K562 (cell line): Measurements from ENCODE around the gene PCDH9. TPM values are rescaled to one million over a fixed set of nuclear protein-coding genes. Genes with fewer than 3 reads are reported as not detected.

ENCODE experiments used
- ATAC-seq: fragments of 200-7000 bp; cut with Tn5 transposase; 3 replicates; pipeline ENCODE4 v1.9.1; 2020; ENCODE audit warnings: moderate library complexity
- BruUV-seq: library from RNA; stranded (reverse); fragments of 400-500 nt; replicated peaks from 2 replicates; lab custom pipeline; 2021; lab: Mats Ljungman, UMichigan
- CTCF ChIA-PET: fragments of 300-600 bp; formaldehyde crosslinking; extraction: SDS; loops from one replicate; lab custom pipeline; 2021; ENCODE audit warnings: low intra/inter-chr PET ratio; lab: Yijun Ruan, JAX
- POLR2A ChIA-PET: fragments of 300-600, 350-650 bp; sonication (Branson Sonifier 250); formaldehyde crosslinking; extraction: SDS; loops from one replicate; lab custom pipeline; 2021; ENCODE audit warnings: antibody characterized with exemption, inconsistent platforms; lab: Yijun Ruan, JAX
- DNase-seq, 4 experiments: peaks; one replicate each; pipeline versions ENCODE4 v3.0.0 to v3.0.0-alpha.2; 2011 to 2018; ENCODE audit warnings: low spot score in 3 of 4, mixed read lengths in 3 of 4; ENCODE audit errors: extremely low read depth in 1 of 4
- FAIRE-seq: peaks from 2 replicates; lab custom pipeline; 2011; peaks lifted over from hg19 to GRCh38; lab: Jason Lieb, UNC
- H2AFZ ChIP-seq: 2 replicates; pipeline ENCODE4 v1.6.0; 2011; ENCODE audit warnings: low read depth, low read length, control low read depth, inconsistent platforms
- H3K27ac ChIP-seq: fragments of 200-600 bp; 3 replicates; pipeline ENCODE4 v1.8.0; 2011; ENCODE audit warnings: low read depth, mild to moderate bottlenecking, control low read depth, inconsistent platforms, low read length, moderate library complexity, mixed read lengths; ENCODE audit errors: extremely low read depth
- H3K27me3 ChIP-seq, 2 experiments: fragments of 300-600 bp in 1 of 2; 2 replicates in 1 of 2; 3 replicates in 1 of 2; pipeline versions ENCODE4 v1.6.0 to v1.8.0; 2011; ENCODE audit warnings: inconsistent platforms in 2 of 2, low read length in 2 of 2, mild to moderate bottlenecking in 1 of 2, mixed read lengths in 1 of 2, moderate library complexity in 1 of 2; ENCODE audit not compliant: control insufficient read depth in 2 of 2, insufficient read depth in 2 of 2
- H3K36me3 ChIP-seq: fragments of 300-600 bp; 3 replicates; pipeline ENCODE4 v1.8.0; 2011; ENCODE audit warnings: mild to moderate bottlenecking, low read length, inconsistent platforms; ENCODE audit not compliant: control insufficient read depth, insufficient read depth
- H3K4me1 ChIP-seq, 2 experiments: fragments of 200-600 bp in 1 of 2; replicated peaks in 1 of 2; 2 replicates in 1 of 2; 3 replicates in 1 of 2; pipeline versions ENCODE4 v1.5.1 to v1.8.0; 2011; ENCODE audit warnings: inconsistent platforms in 2 of 2, low read length in 2 of 2, mild to moderate bottlenecking in 1 of 2, mixed read lengths in 1 of 2, moderate library complexity in 1 of 2; ENCODE audit not compliant: control insufficient read depth in 2 of 2, insufficient read depth in 2 of 2
- H3K4me2 ChIP-seq: 2 replicates; pipeline ENCODE4 v1.6.1; 2011; ENCODE audit warnings: low read length, control low read depth, inconsistent platforms, mixed read lengths; ENCODE audit not compliant: insufficient read depth
- H3K4me3 ChIP-seq: fragments of 200-600 bp; sonication (generic), shearing (Covaris generic); 2 replicates; pipeline ENCODE4 v1.5.1; 2016; ENCODE audit warnings: control low read depth, inconsistent platforms
- H3K79me2 ChIP-seq: fragments of 200-600 bp; 3 replicates; pipeline ENCODE4 v1.8.0; 2011; ENCODE audit warnings: low read length, inconsistent platforms; ENCODE audit not compliant: control insufficient read depth, insufficient read depth
- H3K9ac ChIP-seq, 2 experiments: 2 replicates each; pipeline versions ENCODE4 v1.6.0 to v1.6.1; 2011; ENCODE audit warnings: low read depth in 2 of 2, low read length in 2 of 2, control low read depth in 1 of 2, inconsistent platforms in 1 of 2, mild to moderate bottlenecking in 1 of 2, mixed read lengths in 1 of 2; ENCODE audit not compliant: insufficient read depth in 1 of 2
- H3K9me1 ChIP-seq: one replicate; pipeline ENCODE4 v1.6.0; 2011; ENCODE audit warnings: inconsistent platforms, mild to moderate bottlenecking, low read length, moderate library complexity; ENCODE audit not compliant: control insufficient read depth, insufficient read depth
- H3K9me3 ChIP-seq: replicated peaks from 2 replicates; pipeline ENCODE4 v1.5.1; 2011; ENCODE audit warnings: low read depth, low read length, inconsistent platforms; ENCODE audit not compliant: control insufficient read depth, insufficient read depth
- H4K20me1 ChIP-seq: replicated peaks from 2 replicates; pipeline ENCODE4 v1.6.1; 2011; ENCODE audit warnings: low read length, inconsistent platforms, mixed read lengths; ENCODE audit not compliant: control insufficient read depth, insufficient read depth
- ARID3A ChIP-seq: IDR thresholded peaks from 2 replicates; pipeline ENCODE4 v1.6.1; 2012; ENCODE audit warnings: low read depth, low read length, improper control_type of control experiment, borderline replicate concordance
- ATF2 ChIP-seq: sonication (generic); formaldehyde crosslinking; IDR thresholded peaks from 2 replicates; pipeline ENCODE4 v1.8.1; 2022; ENCODE audit warnings: missing genetic modification reagents
- ILF3 ChIP-seq: fragments of 450-650 bp; IDR thresholded peaks from 2 replicates; pipeline ENCODE4 v1.6.1; 2018; ENCODE audit warnings: antibody characterized with exemption, mild to moderate bottlenecking, moderate library complexity, borderline replicate concordance
- MIER1 ChIP-seq: fragments of 450-650 bp; IDR thresholded peaks from 2 replicates; pipeline ENCODE4 v1.6.1; 2016; ENCODE audit warnings: antibody characterized with exemption, mild to moderate bottlenecking, low read depth
- NR2C1 ChIP-seq, 2 experiments: fragments of 450-650 bp; IDR thresholded peaks; 2 replicates each; pipeline ENCODE4 v1.6.1; 2017; ENCODE audit warnings: mild to moderate bottlenecking in 2 of 2, antibody characterized with exemption in 1 of 2, inconsistent platforms in 1 of 2, missing compliant biosample characterization in 1 of 2, missing genetic modification characterization in 1 of 2
- NRF1 ChIP-seq, 2 experiments: fragments of 450-650 bp; IDR thresholded peaks in 1 of 2; conservative IDR thresholded peaks in 1 of 2; 2 replicates each; pipeline ENCODE4 v1.6.1; 2014; ENCODE audit warnings: mild to moderate bottlenecking in 2 of 2
- PHB ChIP-seq: fragments of 250-450 bp; sonication (Bioruptor Pico); IDR thresholded peaks from 2 replicates; pipeline ENCODE4 v1.5.0; 2021
- POLR2A ChIP-seq: fragments of 450-650 bp; conservative IDR thresholded peaks from 2 replicates; pipeline ENCODE4 v1.6.1; 2016
- PRPF4 ChIP-seq: fragments of 200-400 bp; formaldehyde crosslinking; IDR thresholded peaks from one replicate; pipeline ENCODE4 v1.6.1; 2017; ENCODE audit warnings: low read length, low read depth, mild to moderate bottlenecking; ENCODE audit not compliant: insufficient read depth, poor library complexity, severe bottlenecking
- PYGO2 ChIP-seq: fragments of 450-650 bp; IDR thresholded peaks from 2 replicates; pipeline ENCODE4 v1.6.1; 2016; ENCODE audit warnings: mild to moderate bottlenecking, missing genetic modification characterization, moderate library complexity, missing compliant biosample characterization
- RBBP5 ChIP-seq: fragments of 200-600 bp; sonication (generic); IDR thresholded peaks from 2 replicates; pipeline ENCODE4 v1.6.1; 2012; ENCODE audit warnings: borderline replicate concordance, mild to moderate bottlenecking, low read length, control low read depth, inconsistent platforms; ENCODE audit not compliant: insufficient read depth, poor library complexity, severe bottlenecking
- SAP30 ChIP-seq: fragments of 200-600 bp; sonication (generic); IDR thresholded peaks from 2 replicates; pipeline ENCODE4 v1.6.1; 2012; ENCODE audit warnings: borderline replicate concordance, low read depth, mild to moderate bottlenecking, moderate library complexity, low read length, control low read depth, inconsistent platforms; ENCODE audit not compliant: insufficient read depth, poor library complexity, severe bottlenecking
- SIN3A ChIP-seq, 2 experiments: fragments of 150-350 bp in 1 of 2; IDR thresholded peaks; 2 replicates each; pipeline ENCODE4 v1.6.1; 2011 to 2016; ENCODE audit warnings: borderline replicate concordance in 2 of 2, low read depth in 2 of 2, low read length in 2 of 2, mild to moderate bottlenecking in 2 of 2, moderate library complexity in 2 of 2; ENCODE audit not compliant: control insufficient read depth in 1 of 2
- ZBTB8A ChIP-seq: fragments of 450-650 bp; IDR thresholded peaks from 2 replicates; pipeline ENCODE4 v1.6.1; 2018; ENCODE audit warnings: mild to moderate bottlenecking, moderate library complexity; ENCODE audit not compliant: partially characterized antibody
- WGBS: fragments of 100-300 bp; shearing (Covaris generic); methylation state at CpG from one replicate; pipeline ENCODE4 v1.1.6; 2016; ENCODE audit warnings: low coverage, mixed read lengths; ENCODE audit not compliant: insufficient coverage; ENCODE audit errors: missing lambda C conversion rate; 5-methylcytosine and 5-hydroxymethylcytosine counted together
- in situ Hi-C: fragments of 300-500 bp; cut with MboI; formaldehyde crosslinking; loops from 4 replicates; pipeline ENCODE4 v1.15.0; 2018; ENCODE audit warnings: inconsistent platforms, mixed read lengths
- intact Hi-C: fragments of 100-400 bp; cut with micrococcal nuclease; formaldehyde crosslinking; loops from 2 replicates; pipeline ENCODE4 v1.14.2; 2022
- polyA plus RNA-seq, 8 experiments: library from polyadenylated mRNA; depleted of rRNA in 4 of 8; stranded (reverse) in 5 of 8; unstranded in 3 of 8; fragments of >200 nt; fragmentation: Nextera tagmentation in 2 of 8; fragmentation: Illumina TruSeq in 1 of 8; extraction: Ambion mirVana in 2 of 8; extraction: Trizol in 1 of 8; gene quantifications; 2 replicates each; pipeline versions ENCODE4 v1.2.1 to v1.2.3, GENCODE V29; 2011 to 2014; ENCODE audit warnings: inconsistent platforms in 1 of 8, missing spikeins in 1 of 8
- total RNA-seq, 7 experiments: library from RNA; depleted of rRNA in 6 of 7; stranded (reverse); fragments of >200 nt in 6 of 7; fragmentation: Illumina TruSeq in 2 of 7; extraction: Trizol in 2 of 7; gene quantifications; 2 replicates each; pipeline versions ENCODE4 v1.2.1 to v1.2.3, GENCODE V29; 2011 to 2021; ENCODE audit warnings: low replicate concordance in 1 of 7
- TF ChIP-seq, protein P1 (sequence below): sonication (generic); formaldehyde crosslinking; IDR thresholded peaks from 2 replicates; pipeline ENCODE4 v1.8.1; 2023; ENCODE audit warnings: mild to moderate bottlenecking, missing genetic modification reagents, moderate library complexity
- TF ChIP-seq, protein P2 (sequence below): fragments of 450-650 bp; IDR thresholded peaks from 2 replicates; pipeline ENCODE4 v1.6.1; 2016; ENCODE audit warnings: antibody characterized with exemption

The PCDH9 gene
- total and polyA plus RNA-seq, 9 of the 15 experiments (the other 6 are each of a cell fraction or from before 2014, with no cell fraction given) = 1.1 to 6.7 (median 4.9) TPM

- FAIRE-seq = no peak
- in situ Hi-C loops = no loop called here
- TF ChIP-seq ATF2 (no peak), RBBP5 (no peak), MIER1 (no peak), SAP30 (no peak), PYGO2 (tag) (no peak), ARID3A (no peak), NR2C1 (IDR thresholded peaks at IDR 0.05) (no peak), NR2C1 (tag; IDR thresholded peaks at IDR 0.05) (no peak), POLR2A (no peak), ZBTB8A (no peak), PRPF4 (no peak), PHB (CRISPR knock-in tag) (no peak), SIN3A (IDR thresholded peaks at IDR 0.05; ENCODE audit: borderline replicate concordance in 2 of 2, control insufficient read depth in 1 of 2, low read depth in 2 of 2, low read length in 2 of 2) (no peak), NRF1 (conservative IDR thresholded peaks at IDR 0.05 in 1 of 2, IDR thresholded peaks at IDR 0.05 in 1 of 2) (no peak), ILF3 (no peak)
- TF ChIP-seq, protein P1, sequence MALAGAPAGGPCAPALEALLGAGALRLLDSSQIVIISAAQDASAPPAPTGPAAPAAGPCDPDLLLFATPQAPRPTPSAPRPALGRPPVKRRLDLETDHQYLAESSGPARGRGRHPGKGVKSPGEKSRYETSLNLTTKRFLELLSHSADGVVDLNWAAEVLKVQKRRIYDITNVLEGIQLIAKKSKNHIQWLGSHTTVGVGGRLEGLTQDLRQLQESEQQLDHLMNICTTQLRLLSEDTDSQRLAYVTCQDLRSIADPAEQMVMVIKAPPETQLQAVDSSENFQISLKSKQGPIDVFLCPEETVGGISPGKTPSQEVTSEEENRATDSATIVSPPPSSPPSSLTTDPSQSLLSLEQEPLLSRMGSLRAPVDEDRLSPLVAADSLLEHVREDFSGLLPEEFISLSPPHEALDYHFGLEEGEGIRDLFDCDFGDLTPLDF = no peak
- TF ChIP-seq, protein P2, sequence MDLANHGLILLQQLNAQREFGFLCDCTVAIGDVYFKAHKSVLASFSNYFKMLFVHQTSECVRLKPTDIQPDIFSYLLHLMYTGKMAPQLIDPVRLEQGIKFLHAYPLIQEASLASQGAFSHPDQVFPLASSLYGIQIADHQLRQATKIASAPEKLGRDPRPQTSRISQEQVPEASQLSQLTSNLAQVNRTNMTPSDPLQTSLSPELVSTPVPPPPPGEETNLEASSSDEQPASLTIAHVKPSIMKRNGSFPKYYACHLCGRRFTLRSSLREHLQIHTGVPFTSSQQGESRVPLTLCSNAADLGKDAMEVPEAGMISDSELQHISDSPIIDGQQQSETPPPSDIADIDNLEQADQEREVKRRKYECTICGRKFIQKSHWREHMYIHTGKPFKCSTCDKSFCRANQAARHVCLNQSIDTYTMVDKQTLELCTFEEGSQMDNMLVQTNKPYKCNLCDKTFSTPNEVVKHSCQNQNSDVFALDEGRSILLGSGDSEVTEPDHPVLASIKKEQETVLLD = no peak
Observed at GRCh38 chr13:66805657-66806056, 424.5 kb downstream of the PCDH9 start.

More at GRCh38 chr13:66805657-66806056, 424.5 kb downstream of the PCDH9 start:
- Histone ChIP-seq H4K20me1 (no peaks in the 10 kb centered on the region), H3K27me3 (no peaks in the 10 kb centered on the region), H3K9me3 (no peaks in the 10 kb centered on the region), H3K36me3 (no peaks in the 10 kb centered on the region), H3K27ac (no peak overlapping the region), H3K9ac (no peak overlapping the region), H3K9me1 (no peaks in the 10 kb centered on the region), H3K4me1 (no peaks in the 10 kb centered on the region), H3K79me2 (no peaks in the 10 kb centered on the region), H3K4me2 (no peak overlapping the region), H2AFZ (no peak overlapping the region), H3K4me3 (no peak overlapping the region)
- BruUV-seq = no TSS peak
- CTCF ChIA-PET = no interaction called here
- intact Hi-C loops = no loop called here
- WGBS = 62% methylated on average over 1 of the region's 1 CpG
- POLR2A ChIA-PET = no interaction called here
- DNase-seq = no peak
- no peak for ATAC-seq
